GM23338 (cell line): ENCODE results near the gene NCOA4. TPM values are rescaled to one million over a fixed set of nuclear protein-coding genes. Genes with fewer than 3 reads are reported as not detected.

ENCODE experiments used
- ATAC-seq: fragments of 200-7000 bp; cut with Tn5 transposase; 3 replicates; pipeline ENCODE4 v1.9.1; 2020
- DNase-seq: peaks from one replicate; pipeline ENCODE4 v3.0.0-alpha.2; 2015; ENCODE audit warnings: low spot score
- H2AFZ ChIP-seq: fragments of 200-600 bp; sonication (generic); 2 replicates; pipeline ENCODE4 v1.8.0; 2016; ENCODE audit warnings: antibody characterized with exemption, mild to moderate bottlenecking, moderate library complexity
- H3F3A ChIP-seq: fragments of 200-600 bp; sonication (generic); replicated peaks from 2 replicates; pipeline ENCODE4 v1.8.0; 2017; ENCODE audit warnings: antibody characterized with exemption, mixed run types, low read depth
- H3K27ac ChIP-seq: fragments of 200-600 bp; sonication (generic); 2 replicates; pipeline ENCODE4 v1.6.1; 2016; ENCODE audit warnings: low read depth
- H3K27me3 ChIP-seq: fragments of 200-600 bp; sonication (generic); 2 replicates; pipeline ENCODE4 v1.8.0; 2016; ENCODE audit warnings: mild to moderate bottlenecking, mixed run types, moderate library complexity; ENCODE audit not compliant: insufficient read depth
- H3K36me3 ChIP-seq: fragments of 200-600 bp; sonication (generic); 2 replicates; pipeline ENCODE4 v1.8.0; 2016; ENCODE audit warnings: mild to moderate bottlenecking; ENCODE audit not compliant: insufficient read depth
- H3K4me1 ChIP-seq: fragments of 200-600 bp; sonication (generic); 2 replicates; pipeline ENCODE4 v1.8.0; 2016; ENCODE audit warnings: mild to moderate bottlenecking, moderate library complexity; ENCODE audit not compliant: insufficient read depth
- H3K4me2 ChIP-seq: fragments of 200-600 bp; sonication (generic); 2 replicates; pipeline ENCODE4 v1.7.1; 2017; ENCODE audit warnings: mixed run types
- H3K4me3 ChIP-seq: fragments of 200-600 bp; sonication (generic); 2 replicates; pipeline ENCODE4 v1.6.1; 2016; ENCODE audit warnings: mixed run types
- H3K79me2 ChIP-seq: fragments of 200-600 bp; sonication (generic); replicated peaks from 2 replicates; pipeline ENCODE4 v1.8.0; 2017; ENCODE audit warnings: mild to moderate bottlenecking; ENCODE audit not compliant: insufficient read depth
- H3K9me2 ChIP-seq: fragments of 200-600 bp; sonication (generic); 2 replicates; pipeline ENCODE4 v1.8.0; 2017; ENCODE audit not compliant: insufficient read depth
- H4K20me1 ChIP-seq: fragments of 200-600 bp; sonication (generic); replicated peaks from 2 replicates; pipeline ENCODE4 v1.8.0; 2017; ENCODE audit warnings: mild to moderate bottlenecking; ENCODE audit not compliant: insufficient read depth
- H3K27ac Mint-ChIP-seq: 2 replicates; pipeline ENCODE4 v1.8.0; 2020; ENCODE audit warnings: inconsistent platforms, mild to moderate bottlenecking, moderate library complexity, mixed read lengths
- H3K27me3 Mint-ChIP-seq: 3 replicates; pipeline ENCODE4 v1.8.0; 2022; ENCODE audit warnings: low read depth, mild to moderate bottlenecking, moderate library complexity, mixed read lengths, inconsistent platforms; ENCODE audit not compliant: insufficient read depth, poor library complexity
- H3K36me3 Mint-ChIP-seq: 3 replicates; pipeline ENCODE4 v1.8.0; 2021; ENCODE audit warnings: low read depth, mild to moderate bottlenecking, inconsistent platforms, moderate library complexity, mixed read lengths
- H3K4me1 Mint-ChIP-seq: 3 replicates; pipeline ENCODE4 v1.8.0; 2020; ENCODE audit warnings: mild to moderate bottlenecking, inconsistent platforms, mixed read lengths
- H3K4me3 Mint-ChIP-seq: 3 replicates; pipeline ENCODE4 v1.8.0; 2021; ENCODE audit warnings: moderate library complexity, mild to moderate bottlenecking, inconsistent platforms, mixed read lengths
- H3K9me3 Mint-ChIP-seq: 3 replicates; pipeline ENCODE4 v1.8.0; 2020; ENCODE audit warnings: moderate library complexity, mild to moderate bottlenecking, inconsistent platforms, mixed read lengths
- CREB1 ChIP-seq: fragments of 250-450 bp; sonication (Bioruptor Pico); IDR thresholded peaks from 2 replicates; pipeline ENCODE4 v1.5.0; 2020; ENCODE audit warnings: low read depth, mild to moderate bottlenecking, moderate library complexity
- EZH2 ChIP-seq: fragments of 200-600 bp; sonication (generic); IDR thresholded peaks from one replicate; pipeline ENCODE4 v1.8.0; 2017; ENCODE audit warnings: antibody characterized with exemption, mild to moderate bottlenecking, low read depth; ENCODE audit not compliant: unreplicated experiment
- EZH2phosphoT487 ChIP-seq: fragments of 200-600 bp; sonication (generic); IDR thresholded peaks from one replicate; pipeline ENCODE4 v1.8.1; 2018; ENCODE audit warnings: antibody characterized with exemption; ENCODE audit not compliant: unreplicated experiment
- JUNB ChIP-seq: IDR thresholded peaks from one replicate; pipeline ENCODE4 v1.6.1; 2016; ENCODE audit warnings: antibody characterized with exemption; ENCODE audit not compliant: unreplicated experiment
- NANOG ChIP-seq: IDR thresholded peaks from 2 replicates; pipeline ENCODE4 v1.6.1; 2016; ENCODE audit warnings: antibody characterized with exemption, borderline replicate concordance
- POLR2AphosphoS5 ChIP-seq: IDR thresholded peaks from 2 replicates; pipeline ENCODE4 v1.6.1; 2016; ENCODE audit warnings: antibody characterized with exemption, low read depth
- STAT1 ChIP-seq: IDR thresholded peaks from one replicate; pipeline ENCODE4 v1.6.1; 2016; ENCODE audit warnings: antibody characterized with exemption; ENCODE audit not compliant: unreplicated experiment
- ZNF114 ChIP-seq: fragments of 250-450 bp; sonication (Bioruptor Pico); IDR thresholded peaks from 2 replicates; pipeline ENCODE4 v1.5.0; 2020; ENCODE audit warnings: mild to moderate bottlenecking, moderate library complexity
- ZNF331 ChIP-seq: fragments of 250-450 bp; sonication (Bioruptor Pico); IDR thresholded peaks from 2 replicates; pipeline ENCODE4 v1.5.0; 2020; ENCODE audit warnings: low read depth, mild to moderate bottlenecking, moderate library complexity
- polyA plus RNA-seq: library from polyadenylated mRNA; unstranded; fragments of >200 nt; fragmentation: Nextera tagmentation; extraction: Ambion mirVana; gene quantifications from 2 replicates; pipeline ENCODE4 v1.2.1, GENCODE V29; 2016
- total RNA-seq: library from RNA; depleted of rRNA; stranded (reverse); fragments of >200 nt; shearing (Covaris generic); gene quantifications from 2 replicates; pipeline ENCODE4 v1.2.3, GENCODE V29; 2014
- TF ChIP-seq, protein P1 (sequence below): IDR thresholded peaks from one replicate; pipeline ENCODE4 v1.6.1; 2018; ENCODE audit warnings: antibody characterized with exemption; ENCODE audit not compliant: unreplicated experiment
- TF ChIP-seq, protein P2 (sequence below): IDR thresholded peaks from 2 replicates; pipeline ENCODE4 v1.6.1; 2016; ENCODE audit warnings: antibody characterized with exemption
- TF ChIP-seq, protein P3 (sequence below), 2 experiments: fragments of 200-600 bp in 1 of 2; sonication (generic) in 1 of 2; conservative IDR thresholded peaks; 2 replicates each; pipeline versions ENCODE4 v1.5.1 to v1.6.1; 2016 to 2017; ENCODE audit warnings: antibody characterized with exemption in 2 of 2, low read depth in 2 of 2, mild to moderate bottlenecking in 2 of 2, moderate library complexity in 1 of 2
- TF ChIP-seq, protein P4 (sequence below): fragments of 250-450 bp; sonication (Bioruptor Pico); IDR thresholded peaks from 2 replicates; pipeline ENCODE4 v1.5.0; 2020; ENCODE audit warnings: mild to moderate bottlenecking, moderate library complexity

The NCOA4 gene
- total and polyA plus RNA-seq, 2 experiments from 2014 or later: 24.9 to 76.9 TPM

DNA sequence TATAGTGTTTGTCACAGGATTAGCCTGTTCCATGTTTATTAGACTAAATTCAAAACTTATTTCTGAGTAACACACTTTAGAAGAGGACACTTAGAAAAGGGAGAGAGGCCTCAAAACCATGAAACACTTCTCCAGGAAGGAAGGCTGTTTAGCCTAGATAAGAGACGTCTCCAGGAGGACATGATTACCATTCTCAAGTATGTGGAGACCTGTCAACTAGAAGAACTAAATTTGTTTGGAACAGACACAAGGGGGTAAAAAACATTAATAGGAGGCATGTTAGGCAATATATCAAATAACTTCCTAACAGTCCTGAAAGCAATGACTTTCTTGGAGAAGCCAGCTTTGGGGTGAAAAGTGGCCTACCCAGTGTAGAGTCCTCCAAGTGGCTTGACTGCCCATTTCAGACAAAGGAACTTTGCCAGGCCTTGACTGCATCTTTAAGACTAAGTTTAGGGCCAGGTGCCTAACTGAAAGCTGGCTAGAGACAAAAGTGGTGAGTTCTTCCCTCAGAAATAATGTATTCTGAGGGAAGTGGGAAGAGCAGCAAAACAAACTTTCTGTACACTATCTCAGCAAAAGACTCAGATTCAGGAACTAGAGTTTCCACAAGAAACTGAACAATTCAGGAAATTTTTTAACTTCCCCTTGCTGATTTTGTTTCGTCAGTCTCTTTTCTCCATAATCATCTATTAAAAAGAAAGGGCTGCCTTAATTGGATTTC lies 11.8 kb downstream of the NCOA4 start:
- H3K4me1 Mint-ChIP-seq: peaks cover 26% of the 10 kb centered on the region
- H3K36me3 Mint-ChIP-seq: peaks cover 15% of the 10 kb centered on the region; the same call in 2 of the 3 replicates
- Histone ChIP-seq H3K4me2 (no peak overlapping the region), H3K79me2 (peaks cover 80% of the 10 kb centered on the region), H4K20me1 (peaks cover 30% of the 10 kb centered on the region), H3K4me3 (no peak overlapping the region), H3K9me2 (no peaks in the 10 kb centered on the region), H3K36me3 (no peaks in the 10 kb centered on the region; the same call in 1 of the 2 replicates), H3K27me3 (no peaks in the 10 kb centered on the region), H2AFZ (no peak overlapping the region), H3K27ac (no peak overlapping the region), H3F3A (no peaks in the 10 kb centered on the region), H3K4me1 (peaks cover 32% of the 10 kb centered on the region)
- DNase-seq (no peak), ATAC-seq (no peak)
- no peaks in the 10 kb centered on the region for H3K27me3 Mint-ChIP-seq
- no peak overlapping the region for H3K27ac Mint-ChIP-seq
- H3K9me3 Mint-ChIP-seq: no peaks in the 10 kb centered on the region; the same call in 2 of the 3 replicates
- H3K4me3 Mint-ChIP-seq: no peak overlapping the region
- TF ChIP-seq ZNF114 (CRISPR knock-in tag) (no peak), EZH2 (no peak), NANOG (no peak), CREB1 (CRISPR knock-in tag) (no peak), ZNF331 (CRISPR knock-in tag) (no peak), JUNB (no peak), STAT1 (no peak), EZH2phosphoT487 (no peak), POLR2AphosphoS5 (no peak)
- TF ChIP-seq, protein P1, sequence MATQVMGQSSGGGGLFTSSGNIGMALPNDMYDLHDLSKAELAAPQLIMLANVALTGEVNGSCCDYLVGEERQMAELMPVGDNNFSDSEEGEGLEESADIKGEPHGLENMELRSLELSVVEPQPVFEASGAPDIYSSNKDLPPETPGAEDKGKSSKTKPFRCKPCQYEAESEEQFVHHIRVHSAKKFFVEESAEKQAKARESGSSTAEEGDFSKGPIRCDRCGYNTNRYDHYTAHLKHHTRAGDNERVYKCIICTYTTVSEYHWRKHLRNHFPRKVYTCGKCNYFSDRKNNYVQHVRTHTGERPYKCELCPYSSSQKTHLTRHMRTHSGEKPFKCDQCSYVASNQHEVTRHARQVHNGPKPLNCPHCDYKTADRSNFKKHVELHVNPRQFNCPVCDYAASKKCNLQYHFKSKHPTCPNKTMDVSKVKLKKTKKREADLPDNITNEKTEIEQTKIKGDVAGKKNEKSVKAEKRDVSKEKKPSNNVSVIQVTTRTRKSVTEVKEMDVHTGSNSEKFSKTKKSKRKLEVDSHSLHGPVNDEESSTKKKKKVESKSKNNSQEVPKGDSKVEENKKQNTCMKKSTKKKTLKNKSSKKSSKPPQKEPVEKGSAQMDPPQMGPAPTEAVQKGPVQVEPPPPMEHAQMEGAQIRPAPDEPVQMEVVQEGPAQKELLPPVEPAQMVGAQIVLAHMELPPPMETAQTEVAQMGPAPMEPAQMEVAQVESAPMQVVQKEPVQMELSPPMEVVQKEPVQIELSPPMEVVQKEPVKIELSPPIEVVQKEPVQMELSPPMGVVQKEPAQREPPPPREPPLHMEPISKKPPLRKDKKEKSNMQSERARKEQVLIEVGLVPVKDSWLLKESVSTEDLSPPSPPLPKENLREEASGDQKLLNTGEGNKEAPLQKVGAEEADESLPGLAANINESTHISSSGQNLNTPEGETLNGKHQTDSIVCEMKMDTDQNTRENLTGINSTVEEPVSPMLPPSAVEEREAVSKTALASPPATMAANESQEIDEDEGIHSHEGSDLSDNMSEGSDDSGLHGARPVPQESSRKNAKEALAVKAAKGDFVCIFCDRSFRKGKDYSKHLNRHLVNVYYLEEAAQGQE: no peak
- TF ChIP-seq, protein P2, sequence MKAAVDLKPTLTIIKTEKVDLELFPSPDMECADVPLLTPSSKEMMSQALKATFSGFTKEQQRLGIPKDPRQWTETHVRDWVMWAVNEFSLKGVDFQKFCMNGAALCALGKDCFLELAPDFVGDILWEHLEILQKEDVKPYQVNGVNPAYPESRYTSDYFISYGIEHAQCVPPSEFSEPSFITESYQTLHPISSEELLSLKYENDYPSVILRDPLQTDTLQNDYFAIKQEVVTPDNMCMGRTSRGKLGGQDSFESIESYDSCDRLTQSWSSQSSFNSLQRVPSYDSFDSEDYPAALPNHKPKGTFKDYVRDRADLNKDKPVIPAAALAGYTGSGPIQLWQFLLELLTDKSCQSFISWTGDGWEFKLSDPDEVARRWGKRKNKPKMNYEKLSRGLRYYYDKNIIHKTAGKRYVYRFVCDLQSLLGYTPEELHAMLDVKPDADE: no peak
- TF ChIP-seq, protein P3, sequence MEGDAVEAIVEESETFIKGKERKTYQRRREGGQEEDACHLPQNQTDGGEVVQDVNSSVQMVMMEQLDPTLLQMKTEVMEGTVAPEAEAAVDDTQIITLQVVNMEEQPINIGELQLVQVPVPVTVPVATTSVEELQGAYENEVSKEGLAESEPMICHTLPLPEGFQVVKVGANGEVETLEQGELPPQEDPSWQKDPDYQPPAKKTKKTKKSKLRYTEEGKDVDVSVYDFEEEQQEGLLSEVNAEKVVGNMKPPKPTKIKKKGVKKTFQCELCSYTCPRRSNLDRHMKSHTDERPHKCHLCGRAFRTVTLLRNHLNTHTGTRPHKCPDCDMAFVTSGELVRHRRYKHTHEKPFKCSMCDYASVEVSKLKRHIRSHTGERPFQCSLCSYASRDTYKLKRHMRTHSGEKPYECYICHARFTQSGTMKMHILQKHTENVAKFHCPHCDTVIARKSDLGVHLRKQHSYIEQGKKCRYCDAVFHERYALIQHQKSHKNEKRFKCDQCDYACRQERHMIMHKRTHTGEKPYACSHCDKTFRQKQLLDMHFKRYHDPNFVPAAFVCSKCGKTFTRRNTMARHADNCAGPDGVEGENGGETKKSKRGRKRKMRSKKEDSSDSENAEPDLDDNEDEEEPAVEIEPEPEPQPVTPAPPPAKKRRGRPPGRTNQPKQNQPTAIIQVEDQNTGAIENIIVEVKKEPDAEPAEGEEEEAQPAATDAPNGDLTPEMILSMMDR (conservative IDR thresholded peaks at IDR 0.05; ENCODE audit: low read depth in 2 of 2): no peak
- TF ChIP-seq, protein P4, sequence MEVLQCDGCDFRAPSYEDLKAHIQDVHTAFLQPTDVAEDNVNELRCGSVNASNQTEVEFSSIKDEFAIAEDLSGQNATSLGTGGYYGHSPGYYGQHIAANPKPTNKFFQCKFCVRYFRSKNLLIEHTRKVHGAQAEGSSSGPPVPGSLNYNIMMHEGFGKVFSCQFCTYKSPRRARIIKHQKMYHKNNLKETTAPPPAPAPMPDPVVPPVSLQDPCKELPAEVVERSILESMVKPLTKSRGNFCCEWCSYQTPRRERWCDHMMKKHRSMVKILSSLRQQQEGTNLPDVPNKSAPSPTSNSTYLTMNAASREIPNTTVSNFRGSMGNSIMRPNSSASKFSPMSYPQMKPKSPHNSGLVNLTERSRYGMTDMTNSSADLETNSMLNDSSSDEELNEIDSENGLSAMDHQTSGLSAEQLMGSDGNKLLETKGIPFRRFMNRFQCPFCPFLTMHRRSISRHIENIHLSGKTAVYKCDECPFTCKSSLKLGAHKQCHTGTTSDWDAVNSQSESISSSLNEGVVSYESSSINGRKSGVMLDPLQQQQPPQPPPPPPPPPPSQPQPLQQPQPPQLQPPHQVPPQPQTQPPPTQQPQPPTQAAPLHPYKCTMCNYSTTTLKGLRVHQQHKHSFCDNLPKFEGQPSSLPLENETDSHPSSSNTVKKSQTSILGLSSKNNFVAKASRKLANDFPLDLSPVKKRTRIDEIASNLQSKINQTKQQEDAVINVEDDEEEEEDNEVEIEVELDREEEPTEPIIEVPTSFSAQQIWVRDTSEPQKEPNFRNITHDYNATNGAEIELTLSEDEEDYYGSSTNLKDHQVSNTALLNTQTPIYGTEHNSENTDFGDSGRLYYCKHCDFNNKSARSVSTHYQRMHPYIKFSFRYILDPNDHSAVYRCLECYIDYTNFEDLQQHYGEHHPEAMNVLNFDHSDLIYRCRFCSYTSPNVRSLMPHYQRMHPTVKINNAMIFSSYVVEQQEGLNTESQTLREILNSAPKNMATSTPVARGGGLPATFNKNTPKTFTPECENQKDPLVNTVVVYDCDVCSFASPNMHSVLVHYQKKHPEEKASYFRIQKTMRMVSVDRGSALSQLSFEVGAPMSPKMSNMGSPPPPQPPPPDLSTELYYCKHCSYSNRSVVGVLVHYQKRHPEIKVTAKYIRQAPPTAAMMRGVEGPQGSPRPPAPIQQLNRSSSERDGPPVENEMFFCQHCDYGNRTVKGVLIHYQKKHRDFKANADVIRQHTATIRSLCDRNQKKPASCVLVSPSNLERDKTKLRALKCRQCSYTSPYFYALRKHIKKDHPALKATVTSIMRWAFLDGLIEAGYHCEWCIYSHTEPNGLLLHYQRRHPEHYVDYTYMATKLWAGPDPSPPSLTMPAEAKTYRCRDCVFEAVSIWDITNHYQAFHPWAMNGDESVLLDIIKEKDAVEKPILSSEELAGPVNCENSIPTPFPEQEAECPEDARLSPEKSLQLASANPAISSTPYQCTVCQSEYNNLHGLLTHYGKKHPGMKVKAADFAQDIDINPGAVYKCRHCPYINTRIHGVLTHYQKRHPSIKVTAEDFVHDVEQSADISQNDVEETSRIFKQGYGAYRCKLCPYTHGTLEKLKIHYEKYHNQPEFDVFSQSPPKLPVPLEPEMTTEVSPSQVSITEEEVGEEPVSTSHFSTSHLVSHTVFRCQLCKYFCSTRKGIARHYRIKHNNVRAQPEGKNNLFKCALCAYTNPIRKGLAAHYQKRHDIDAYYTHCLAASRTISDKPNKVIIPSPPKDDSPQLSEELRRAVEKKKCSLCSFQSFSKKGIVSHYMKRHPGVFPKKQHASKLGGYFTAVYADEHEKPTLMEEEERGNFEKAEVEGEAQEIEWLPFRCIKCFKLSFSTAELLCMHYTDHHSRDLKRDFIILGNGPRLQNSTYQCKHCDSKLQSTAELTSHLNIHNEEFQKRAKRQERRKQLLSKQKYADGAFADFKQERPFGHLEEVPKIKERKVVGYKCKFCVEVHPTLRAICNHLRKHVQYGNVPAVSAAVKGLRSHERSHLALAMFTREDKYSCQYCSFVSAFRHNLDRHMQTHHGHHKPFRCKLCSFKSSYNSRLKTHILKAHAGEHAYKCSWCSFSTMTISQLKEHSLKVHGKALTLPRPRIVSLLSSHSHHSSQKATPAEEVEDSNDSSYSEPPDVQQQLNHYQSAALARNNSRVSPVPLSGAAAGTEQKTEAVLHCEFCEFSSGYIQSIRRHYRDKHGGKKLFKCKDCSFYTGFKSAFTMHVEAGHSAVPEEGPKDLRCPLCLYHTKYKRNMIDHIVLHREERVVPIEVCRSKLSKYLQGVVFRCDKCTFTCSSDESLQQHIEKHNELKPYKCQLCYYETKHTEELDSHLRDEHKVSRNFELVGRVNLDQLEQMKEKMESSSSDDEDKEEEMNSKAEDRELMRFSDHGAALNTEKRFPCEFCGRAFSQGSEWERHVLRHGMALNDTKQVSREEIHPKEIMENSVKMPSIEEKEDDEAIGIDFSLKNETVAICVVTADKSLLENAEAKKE (CRISPR knock-in tag): no peak
